ENCODE results near the gene CCDC15. TPM values are rescaled to one million over a fixed set of nuclear protein-coding genes. Genes with fewer than 3 reads are reported as not detected.
A peak's percentile ranks its signal among the peaks of the same experiment; 100 is the strongest.

CCDC15 gene
- total and polyA plus RNA-seq, 2 of the 4 experiments (the other 2 are of a cell fraction), result 1.1 to 2.0 TPM

- H4K8ac ChIP-seq (ENCODE audit: low read depth in 2 of 2, low read length in 2 of 2), result no peak overlapping the region; a peak in 1 of 4 replicates
- no peak overlapping the region for H3K56ac ChIP-seq (ENCODE audit: extremely low read depth, insufficient read depth, low read length)
- H2BK5ac ChIP-seq (ENCODE audit: low read depth, low read length, poor library complexity, severe bottlenecking), result no peak overlapping the region
- peaks cover 19% of the 10 kb centered on the region for H3K9me1 ChIP-seq (ENCODE audit: insufficient read depth, low read length)
- H2BK120ac ChIP-seq (ENCODE audit: low read depth, low read length), result peak overlapping the region; percentile 75
- ChIA-PET POLR2A (ENCODE audit: unreplicated experiment) (no interaction called here), CTCF (interaction anchor here (1.1 to 1.4 kb wide), 2 partner anchors 9 to 61 kb away, joined by 3 to 6 read pairs; no protein-coding TSS in a partner anchor)
- H3K9ac ChIP-seq (ENCODE audit: low read depth, low read length), result no peak overlapping the region
- H4K20me1 ChIP-seq (ENCODE audit: insufficient read depth, low read length), result no peaks in the 10 kb centered on the region
- H3K4ac ChIP-seq (ENCODE audit: low read depth, low read length), result no peak overlapping the region
- BruUV-seq (replicated peaks), result no TSS peak
- no peak overlapping the region for H3K27ac ChIP-seq (ENCODE audit: insufficient read depth, low read length)
- H3K18ac ChIP-seq (ENCODE audit: low read depth, low read length), result no peak overlapping the region
- H3K4me1 ChIP-seq (ENCODE audit: control insufficient read depth, insufficient read depth, low read length), result peaks cover 11% of the 10 kb centered on the region
- TF ChIP-seq RFX5 (IDR thresholded peaks at IDR 0.05; ENCODE audit: low read depth, low read length) (no peak), BHLHE40 (IDR thresholded peaks at IDR 0.05; ENCODE audit: low read depth, low read length) (no peak), MXI1 (IDR thresholded peaks at IDR 0.05; ENCODE audit: borderline replicate concordance, low read depth, low read length) (no peak), CTCF (conservative IDR thresholded peaks at IDR 0.05; ENCODE audit: low read depth, low read length) (no peak), SMC3 (IDR thresholded peaks at IDR 0.05; ENCODE audit: low read depth, low read length) (no peak), RAD21 (IDR thresholded peaks at IDR 0.05; ENCODE audit: low read length) (no peak), CEBPB (IDR thresholded peaks at IDR 0.05; ENCODE audit: low read depth, low read length) (no peak), POLR2A (IDR thresholded peaks at IDR 0.05; ENCODE audit: low read depth, low read length) (no peak), FOS (IDR thresholded peaks at IDR 0.05; ENCODE audit: low read depth, low read length) (no peak), CHD1 (IDR thresholded peaks at IDR 0.05; ENCODE audit: low read depth, low read length) (no peak), MAZ (IDR thresholded peaks at IDR 0.05; ENCODE audit: borderline replicate concordance, low read depth, low read length) (no peak), MAFK (IDR thresholded peaks at IDR 0.05; ENCODE audit: low read depth, low read length) (no peak), ELK1 (IDR thresholded peaks at IDR 0.05; ENCODE audit: borderline replicate concordance, low read depth, low read length) (no peak), USF2 (IDR thresholded peaks at IDR 0.05; ENCODE audit: low read depth, low read length) (no peak), RCOR1 (IDR thresholded peaks at IDR 0.05; ENCODE audit: insufficient replicate concordance, low read length) (no peak), NFE2L2 (IDR thresholded peaks at IDR 0.05; ENCODE audit: low read depth, low read length) (no peak)
- no peak overlapping the region for H4K91ac ChIP-seq (ENCODE audit: insufficient read depth, low read depth, low read length)
- H2AK5ac ChIP-seq (ENCODE audit: low read depth, low read length), result peak overlapping the region; percentile 27; the same call in 1 of the 2 replicates
- WGBS, 2 experiments (ENCODE audit: extremely low coverage in 2 of 2, insufficient read length in 1 of 2), result no CpG with 5 or more reads among the region's 5 CpGs
- H4K5ac ChIP-seq (ENCODE audit: low read depth, low read length), result no peak overlapping the region; the same call in 1 of the 2 replicates
- peak overlapping the region; percentile 13; the same call in 1 of the 2 replicates for H2BK20ac ChIP-seq (ENCODE audit: low read depth, low read length)
- no peak overlapping the region; the same call in 2 of the 3 replicates for H2BK15ac ChIP-seq (ENCODE audit: low read depth, low read length)
- H3K4me3 ChIP-seq (ENCODE audit: insufficient read depth, low read depth, low read length), result no peak overlapping the region
- ATAC-seq (ENCODE audit: low read depth) (no peak), DNase-seq (no peak)
- no peak overlapping the region for H3K23ac ChIP-seq (ENCODE audit: low read depth, low read length)
- no peak overlapping the region for H2AFZ ChIP-seq (replicated peaks; ENCODE audit: low read length, poor library complexity)
- dilution Hi-C loops (cut with HindIII; ENCODE audit: low sequenced_read_pairs, unreplicated experiment), result no loop called here
- no peaks in the 10 kb centered on the region for H3K9me3 ChIP-seq (ENCODE audit: control insufficient read depth, insufficient read depth, low read length)
- intact Hi-C loops (cut with micrococcal nuclease), result no loop called here
- H2AK9ac ChIP-seq (replicated peaks; ENCODE audit: low read depth, low read length, poor library complexity), result peak overlapping the region; percentile 18
- no peaks in the 10 kb centered on the region for H3K36me3 ChIP-seq (ENCODE audit: control insufficient read depth, insufficient read depth, low read length)
- H3K27me3 ChIP-seq (ENCODE audit: control insufficient read depth, insufficient read depth, low read length), result no peaks in the 10 kb centered on the region
- H3K79me1 ChIP-seq (ENCODE audit: low read depth in 1 of 2, low read length in 2 of 2), result no peaks in the 10 kb centered on the region
- H3K4me2 ChIP-seq (ENCODE audit: low read depth, low read length), result no peak overlapping the region
- no peak overlapping the region for H3K14ac ChIP-seq (replicated peaks; ENCODE audit: low read depth, low read length)
- in situ Hi-C loops (cut with MboI; ENCODE audit: low sequenced_read_pairs), result no loop called here
Observed at GRCh38 chr11:125082040-125082439, 128.0 kb downstream of the CCDC15 start.

Measured in IMR-90 (cell line).